ENCODE data around the gene B4GAT1. TPM values are rescaled to one million over a fixed set of nuclear protein-coding genes. Genes with fewer than 3 reads are reported as not detected.

The B4GAT1 gene
- total and polyA plus RNA-seq, 2 of the 13 experiments (the other 11 are each of a cell fraction or from before 2014, with no cell fraction given): 40.4 to 109 TPM

DNA sequence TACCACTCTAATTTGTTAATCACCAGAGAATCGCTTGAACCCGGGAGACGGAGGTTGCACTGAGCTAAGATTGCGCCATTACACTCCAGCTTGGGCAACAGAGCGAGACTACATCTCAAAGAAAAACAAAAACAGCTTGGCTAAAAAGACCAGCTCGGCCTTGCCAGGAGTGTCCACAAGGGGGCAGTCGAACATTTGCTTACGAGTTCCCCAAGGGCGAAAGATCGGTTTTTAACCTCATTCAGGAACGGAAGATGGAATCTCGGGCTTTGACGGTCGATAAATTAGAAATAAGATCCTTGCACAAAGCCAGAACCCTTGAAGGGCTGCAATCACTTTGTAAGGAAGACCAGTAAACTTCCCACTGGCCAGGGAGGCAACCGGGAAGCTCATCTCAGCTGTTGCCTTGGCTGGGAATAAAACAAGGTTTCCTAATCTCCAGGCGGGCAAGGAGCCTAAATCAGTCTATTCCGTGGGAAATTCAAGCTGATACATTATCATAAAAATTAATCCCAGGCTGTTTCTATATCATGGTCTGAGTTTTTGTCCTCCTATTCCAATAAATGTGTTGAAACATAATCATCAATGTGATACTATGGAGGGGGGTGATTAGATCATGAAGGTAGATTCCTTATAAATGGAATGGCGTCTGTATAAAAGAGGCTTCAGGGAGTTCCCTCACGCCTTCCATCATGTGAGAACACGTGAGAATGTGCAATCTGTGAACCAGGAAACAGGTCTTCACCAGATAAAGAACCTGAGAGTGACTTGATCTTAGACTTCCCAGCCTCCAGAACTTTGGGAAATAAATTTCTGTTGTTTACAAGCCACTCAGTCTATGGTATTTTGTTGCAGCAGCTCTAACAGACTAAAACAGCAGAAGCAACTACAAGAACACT, 39.0 kb upstream of the B4GAT1 start (continued):
- TF ChIP-seq ZSCAN31 (CRISPR knock-in tag; IDR thresholded peaks at IDR 0.05; ENCODE audit: low read depth): no peak
- no peak for TF ChIP-seq RFX5 (IDR thresholded peaks at IDR 0.05; ENCODE audit: low read depth, low read length)
- no peak for TF ChIP-seq ZNF350 (CRISPR knock-in tag; IDR thresholded peaks at IDR 0.05; ENCODE audit: borderline replicate concordance, low read depth)
- TF ChIP-seq ZNF501 (CRISPR knock-in tag; IDR thresholded peaks at IDR 0.05): peak; percentile 30; the same call in 1 of the 2 replicates
- no peak for TF ChIP-seq RFXANK (CRISPR knock-in tag; IDR thresholded peaks at IDR 0.05)
- TF ChIP-seq HHEX (CRISPR knock-in tag; IDR thresholded peaks at IDR 0.05): no peak
- no peak for TF ChIP-seq BORCS8-MEF2B (CRISPR knock-in tag; IDR thresholded peaks at IDR 0.05)
- 0 out of 2 replicates have a peak, but pooled peaks have one; percentile 29 for TF ChIP-seq IKZF5 (CRISPR knock-in tag; IDR thresholded peaks at IDR 0.05)
- no peak for TF ChIP-seq PITX1 (CRISPR knock-in tag; IDR thresholded peaks at IDR 0.05)
- no peak for TF ChIP-seq ZNF572 (CRISPR knock-in tag; IDR thresholded peaks at IDR 0.05)
- no peak for TF ChIP-seq ZIK1 (CRISPR knock-in tag; IDR thresholded peaks at IDR 0.05; ENCODE audit: borderline replicate concordance, low read depth)
- no peak for TF ChIP-seq PRPF4 (IDR thresholded peaks at IDR 0.05; ENCODE audit: low read depth, low read length, poor library complexity, severe bottlenecking)
- no peak for TF ChIP-seq CBX2 (IDR thresholded peaks at IDR 0.05; ENCODE audit: low read depth, low read length)
- no peak for TF ChIP-seq CBX2 (CRISPR knock-in tag; IDR thresholded peaks at IDR 0.05; ENCODE audit: low read depth)
- TF ChIP-seq ZNF317 (CRISPR knock-in tag; IDR thresholded peaks at IDR 0.05): no peak
- no peak for TF ChIP-seq ZKSCAN8 (CRISPR knock-in tag; IDR thresholded peaks at IDR 0.05; ENCODE audit: borderline replicate concordance)
- 0 out of 2 replicates have a peak, but pooled peaks have one; percentile 21 for TF ChIP-seq ARID5B (CRISPR knock-in tag; IDR thresholded peaks at IDR 0.05)
- no peak for TF ChIP-seq SIN3A (IDR thresholded peaks at IDR 0.05; ENCODE audit: borderline replicate concordance, low read depth, low read length)
- TF ChIP-seq EHMT2 (IDR thresholded peaks at IDR 0.05; ENCODE audit: borderline replicate concordance, low read depth, low read length): no peak
- TF ChIP-seq, protein P1, sequence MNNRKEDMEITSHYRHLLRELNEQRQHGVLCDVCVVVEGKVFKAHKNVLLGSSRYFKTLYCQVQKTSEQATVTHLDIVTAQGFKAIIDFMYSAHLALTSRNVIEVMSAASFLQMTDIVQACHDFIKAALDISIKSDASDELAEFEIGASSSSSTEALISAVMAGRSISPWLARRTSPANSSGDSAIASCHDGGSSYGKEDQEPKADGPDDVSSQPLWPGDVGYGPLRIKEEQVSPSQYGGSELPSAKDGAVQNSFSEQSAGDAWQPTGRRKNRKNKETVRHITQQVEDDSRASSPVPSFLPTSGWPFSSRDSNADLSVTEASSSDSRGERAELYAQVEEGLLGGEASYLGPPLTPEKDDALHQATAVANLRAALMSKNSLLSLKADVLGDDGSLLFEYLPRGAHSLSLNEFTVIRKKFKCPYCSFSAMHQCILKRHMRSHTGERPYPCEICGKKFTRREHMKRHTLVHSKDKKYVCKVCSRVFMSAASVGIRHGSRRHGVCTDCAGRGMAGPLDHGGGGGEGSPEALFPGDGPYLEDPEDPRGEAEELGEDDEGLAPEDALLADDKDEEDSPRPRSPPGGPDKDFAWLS (CRISPR knock-in tag; IDR thresholded peaks at IDR 0.05; ENCODE audit: borderline replicate concordance): no peak
- no peak for TF ChIP-seq TBL1XR1 (IDR thresholded peaks at IDR 0.05; ENCODE audit: borderline replicate concordance, low read length, partially characterized antibody)
- TF ChIP-seq PRMT3 (CRISPR knock-in tag; IDR thresholded peaks at IDR 0.05; ENCODE audit: borderline replicate concordance, low read depth): no peak
